ENCODE results near the gene AMDHD1. TPM values are rescaled to one million over a fixed set of nuclear protein-coding genes. Genes with fewer than 3 reads are reported as not detected.

Gene AMDHD1
- total RNA-seq, 2 donors from 2014 or later = 0.47 to 1.1 TPM

GRCh38 chr12:95972832-95973456, 29.8 kb downstream of the AMDHD1 start:
- no peaks in the 10 kb centered on the region for H3K4me1 Mint-ChIP-seq
- H3K36me3 Mint-ChIP-seq (ENCODE audit: low read depth) = no peaks in the 10 kb centered on the region
- H3K4me3 Mint-ChIP-seq = no peak overlapping the region
- no peaks in the 10 kb centered on the region for H3K27me3 Mint-ChIP-seq
- ATAC-seq (no peak), DNase-seq (no peak)
- no peak overlapping the region for H3K27ac Mint-ChIP-seq
- no peaks in the 10 kb centered on the region for H3K9me3 ChIP-seq (ENCODE audit: control insufficient read depth, low read length, poor library complexity, severe bottlenecking)

- Mint-ChIP-seq H3K36me3 (ENCODE audit: low read depth) (peaks cover 2% of the 10 kb centered on the region), H3K4me3 (no peak overlapping the region), H3K4me1 (no peaks in the 10 kb centered on the region), H3K27me3 (no peaks in the 10 kb centered on the region), H3K27ac (no peak overlapping the region)
- DNase-seq = no peak
- no peaks in the 10 kb centered on the region for H3K9me3 ChIP-seq (ENCODE audit: control insufficient read depth, low read length, poor library complexity, severe bottlenecking)
- ATAC-seq = no peak
These were observed 31.2 kb downstream of the AMDHD1 start for GRCh38 chr12:95974358-95974757.

- Mint-ChIP-seq H3K27me3 (no peaks in the 10 kb centered on the region), H3K27ac (no peak overlapping the region), H3K4me1 (no peaks in the 10 kb centered on the region), H3K4me3 (no peak overlapping the region), H3K36me3 (ENCODE audit: low read depth) (peaks cover 2% of the 10 kb centered on the region)
- DNase-seq (no peak), ATAC-seq (no peak)
- H3K9me3 ChIP-seq (ENCODE audit: control insufficient read depth, low read length, poor library complexity, severe bottlenecking) = no peaks in the 10 kb centered on the region
These were observed 32.4 kb downstream of the AMDHD1 start for GRCh38 chr12:95975491-95975890.

- no peaks in the 10 kb centered on the region for H3K9me3 ChIP-seq (ENCODE audit: control insufficient read depth, low read length, poor library complexity, severe bottlenecking)
- ATAC-seq (no peak), DNase-seq (no peak)
- Mint-ChIP-seq H3K27me3 (no peaks in the 10 kb centered on the region), H3K27ac (no peak overlapping the region), H3K4me3 (no peak overlapping the region), H3K4me1 (no peaks in the 10 kb centered on the region), H3K36me3 (ENCODE audit: low read depth) (peaks cover 2% of the 10 kb centered on the region)
These were observed 33.3 kb downstream of the AMDHD1 start for GRCh38 chr12:95976416-95976832.

GRCh38 chr12:95977764-95978305, 34.7 kb downstream of the AMDHD1 start:
- H3K4me3 Mint-ChIP-seq = no peak overlapping the region
- H3K36me3 Mint-ChIP-seq (ENCODE audit: low read depth) = peaks cover 2% of the 10 kb centered on the region
- H3K4me1 Mint-ChIP-seq = no peaks in the 10 kb centered on the region
- H3K27ac Mint-ChIP-seq = no peak overlapping the region
- no peak for DNase-seq
- no peaks in the 10 kb centered on the region for H3K9me3 ChIP-seq (ENCODE audit: control insufficient read depth, low read length, poor library complexity, severe bottlenecking)
- no peak for ATAC-seq
- H3K27me3 Mint-ChIP-seq = no peaks in the 10 kb centered on the region

- no peak overlapping the region for H3K27ac Mint-ChIP-seq
- no peak for DNase-seq
- no peak for ATAC-seq
- no peaks in the 10 kb centered on the region for H3K9me3 ChIP-seq (ENCODE audit: control insufficient read depth, low read length, poor library complexity, severe bottlenecking)
- no peaks in the 10 kb centered on the region for H3K4me1 Mint-ChIP-seq
- H3K27me3 Mint-ChIP-seq = no peaks in the 10 kb centered on the region
- H3K4me3 Mint-ChIP-seq = no peak overlapping the region
- peaks cover 2% of the 10 kb centered on the region for H3K36me3 Mint-ChIP-seq (ENCODE audit: low read depth)
These were observed 35.2 kb downstream of the AMDHD1 start for GRCh38 chr12:95978351-95978750.

GRCh38 chr12:95978774-95979173, 35.6 kb downstream of the AMDHD1 start:
- Mint-ChIP-seq H3K36me3 (ENCODE audit: low read depth) (peaks cover 2% of the 10 kb centered on the region), H3K4me1 (no peaks in the 10 kb centered on the region), H3K4me3 (no peak overlapping the region), H3K27ac (no peak overlapping the region), H3K27me3 (no peaks in the 10 kb centered on the region)
- no peaks in the 10 kb centered on the region for H3K9me3 ChIP-seq (ENCODE audit: control insufficient read depth, low read length, poor library complexity, severe bottlenecking)
- ATAC-seq = no peak
- DNase-seq = no peak

- DNase-seq = no peak
- Mint-ChIP-seq H3K4me3 (no peak overlapping the region), H3K27me3 (no peaks in the 10 kb centered on the region), H3K36me3 (ENCODE audit: low read depth) (peaks cover 2% of the 10 kb centered on the region), H3K27ac (no peak overlapping the region), H3K4me1 (no peaks in the 10 kb centered on the region)
- no peak for ATAC-seq
- no peaks in the 10 kb centered on the region for H3K9me3 ChIP-seq (ENCODE audit: control insufficient read depth, low read length, poor library complexity, severe bottlenecking)
These were observed 37.3 kb downstream of the AMDHD1 start for GRCh38 chr12:95980437-95980836.

GRCh38 chr12:95982602-95983001, 39.5 kb downstream of the AMDHD1 start:
- H3K27me3 Mint-ChIP-seq = no peaks in the 10 kb centered on the region
- peaks cover 2% of the 10 kb centered on the region for H3K36me3 Mint-ChIP-seq (ENCODE audit: low read depth)
- ATAC-seq (no peak), DNase-seq (no peak)
- no peaks in the 10 kb centered on the region for H3K4me1 Mint-ChIP-seq
- H3K9me3 ChIP-seq (ENCODE audit: control insufficient read depth, low read length, poor library complexity, severe bottlenecking) = no peaks in the 10 kb centered on the region
- no peak overlapping the region for H3K4me3 Mint-ChIP-seq
- no peak overlapping the region for H3K27ac Mint-ChIP-seq

GRCh38 chr12:95984682-95985081, 41.6 kb downstream of the AMDHD1 start:
- no peak overlapping the region for H3K4me3 Mint-ChIP-seq
- H3K9me3 ChIP-seq (ENCODE audit: control insufficient read depth, low read length, poor library complexity, severe bottlenecking) = no peaks in the 10 kb centered on the region
- H3K4me1 Mint-ChIP-seq = peaks cover 2% of the 10 kb centered on the region
- ATAC-seq (no peak), DNase-seq (no peak)
- no peaks in the 10 kb centered on the region for H3K27me3 Mint-ChIP-seq
- H3K36me3 Mint-ChIP-seq (ENCODE audit: low read depth) = no peaks in the 10 kb centered on the region
- H3K27ac Mint-ChIP-seq = no peak overlapping the region

GRCh38 chr12:95986635-95987570, 43.8 kb downstream of the AMDHD1 start:
- Mint-ChIP-seq H3K27me3 (no peaks in the 10 kb centered on the region), H3K36me3 (ENCODE audit: low read depth) (no peaks in the 10 kb centered on the region), H3K4me1 (peaks cover 2% of the 10 kb centered on the region), H3K27ac (no peak overlapping the region), H3K4me3 (no peak overlapping the region)
- DNase-seq = no peak
- no peaks in the 10 kb centered on the region for H3K9me3 ChIP-seq (ENCODE audit: control insufficient read depth, low read length, poor library complexity, severe bottlenecking)
- no peak for ATAC-seq

GRCh38 chr12:95988506-95989275, 45.6 kb downstream of the AMDHD1 start:
- ATAC-seq = no peak
- Mint-ChIP-seq H3K4me1 (peaks cover 5% of the 10 kb centered on the region), H3K4me3 (no peak overlapping the region), H3K36me3 (ENCODE audit: low read depth) (peaks cover 4% of the 10 kb centered on the region), H3K27me3 (peaks cover 6% of the 10 kb centered on the region), H3K27ac (no peak overlapping the region)
- H3K9me3 ChIP-seq (ENCODE audit: control insufficient read depth, low read length, poor library complexity, severe bottlenecking) = no peaks in the 10 kb centered on the region
- no peak for DNase-seq

All from T-helper 17 cell (primary cell).